Endothelial cell of umbilical vein (primary cell): ENCODE data around the gene FARP2. TPM values are rescaled to one million over a fixed set of nuclear protein-coding genes. Genes with fewer than 3 reads are reported as not detected.

Experiments
- BruUV-seq: library from RNA; stranded (reverse); fragments of 400-500 nt; replicated peaks from 2 replicates; lab custom pipeline; 2021; lab: Mats Ljungman, UMichigan
- CTCF ChIA-PET: fragments of 300-600, 350-600 bp; sonication (Branson Sonifier 250); formaldehyde crosslinking; loops from one replicate; lab custom pipeline; 2021; ENCODE audit warnings: antibody characterized with exemption, inconsistent platforms; lab: Charles Lee
- POLR2A ChIA-PET: fragments of 300-600, 350-600 bp; sonication (Branson Sonifier 250); formaldehyde crosslinking; loops from one replicate; lab custom pipeline; 2021; ENCODE audit warnings: antibody characterized with exemption, inconsistent platforms; lab: Charles Lee
- DNase-seq: peaks from one replicate; pipeline ENCODE4 v3.0.0-alpha.2; 2011; ENCODE audit warnings: low read depth, low spot score
- FAIRE-seq: peaks from 2 replicates; lab custom pipeline; 2011; peaks lifted over from hg19 to GRCh38; lab: Jason Lieb, UNC
- H2AFZ ChIP-seq: 2 replicates; pipeline ENCODE4 v1.6.0; 2012; ENCODE audit warnings: low read depth, low read length, control low read depth, inconsistent platforms
- H3K27ac ChIP-seq: 2 replicates; pipeline ENCODE4 v1.5.1; 2011; ENCODE audit warnings: low read depth, mild to moderate bottlenecking, control low read depth, low read length, moderate library complexity; ENCODE audit not compliant: insufficient read depth
- H3K27me3 ChIP-seq, 2 experiments: 2 replicates each; pipeline versions ENCODE4 v1.6.0 to v1.6.1; 2011; ENCODE audit warnings: low read length in 2 of 2, mixed read lengths in 1 of 2; ENCODE audit not compliant: control insufficient read depth in 2 of 2, insufficient read depth in 2 of 2
- H3K36me3 ChIP-seq, 2 experiments: 2 replicates in 1 of 2; 3 replicates in 1 of 2; pipeline ENCODE4 v1.5.1; 2011; ENCODE audit warnings: low read length in 2 of 2, mild to moderate bottlenecking in 1 of 2, moderate library complexity in 1 of 2; ENCODE audit not compliant: control insufficient read depth in 2 of 2, insufficient read depth in 2 of 2; ENCODE audit errors: extremely low read depth in 1 of 2
- H3K4me1 ChIP-seq: 3 replicates; pipeline ENCODE4 v1.5.1; 2011; ENCODE audit warnings: mild to moderate bottlenecking, low read length; ENCODE audit not compliant: control insufficient read depth, insufficient read depth; ENCODE audit errors: extremely low read depth
- H3K4me2 ChIP-seq: 2 replicates; pipeline ENCODE4 v1.6.1; 2011; ENCODE audit warnings: low read length, control low read depth, mixed read lengths; ENCODE audit not compliant: insufficient read depth
- H3K4me3 ChIP-seq, 3 experiments: fragments of 200-600 bp in 1 of 3; sonication (generic), shearing (Covaris generic) in 1 of 3; replicated peaks in 1 of 3; 2 replicates each; pipeline ENCODE4 v1.5.1; 2011 to 2016; ENCODE audit warnings: control low read depth in 3 of 3, low read length in 3 of 3, mild to moderate bottlenecking in 2 of 3, inconsistent platforms in 1 of 3, low read depth in 1 of 3, moderate library complexity in 1 of 3; ENCODE audit not compliant: insufficient read depth in 1 of 3
- H3K79me2 ChIP-seq: 2 replicates; pipeline ENCODE4 v1.6.0; 2012; ENCODE audit warnings: low read length, inconsistent platforms; ENCODE audit not compliant: control insufficient read depth, insufficient read depth
- H3K9ac ChIP-seq: replicated peaks from 2 replicates; pipeline ENCODE3; 2011; ENCODE audit warnings: low read length, control low read depth; ENCODE audit not compliant: insufficient read depth; ENCODE audit errors: extremely low read depth
- H3K9me1 ChIP-seq: replicated peaks from 3 replicates; pipeline ENCODE4 v1.6.0; 2011; ENCODE audit warnings: mild to moderate bottlenecking, low read length; ENCODE audit not compliant: control insufficient read depth, insufficient read depth; ENCODE audit errors: extremely low read depth
- H3K9me3 ChIP-seq: replicated peaks from 2 replicates; pipeline ENCODE4 v1.5.1; 2012; ENCODE audit warnings: low read length, inconsistent platforms; ENCODE audit not compliant: control insufficient read depth, insufficient read depth
- H4K20me1 ChIP-seq: replicated peaks from 2 replicates; pipeline ENCODE3; 2011; ENCODE audit warnings: mild to moderate bottlenecking, low read length; ENCODE audit not compliant: control insufficient read depth, insufficient read depth; ENCODE audit errors: extremely low read depth
- EZH2 ChIP-seq: IDR thresholded peaks from 2 replicates; pipeline ENCODE4 v1.6.1; 2012; ENCODE audit warnings: borderline replicate concordance, low read depth, mild to moderate bottlenecking, moderate library complexity, low read length, inconsistent platforms; ENCODE audit not compliant: severe bottlenecking
- FOS ChIP-seq: IDR thresholded peaks from 2 replicates; pipeline ENCODE4 v1.6.1; 2011; ENCODE audit warnings: mild to moderate bottlenecking, low read length, moderate library complexity, borderline replicate concordance; ENCODE audit not compliant: insufficient read depth
- GATA2 ChIP-seq: IDR thresholded peaks from 2 replicates; pipeline ENCODE4 v1.7.0; 2011; ENCODE audit warnings: low read depth, mild to moderate bottlenecking, moderate library complexity, mixed read lengths, low read length; ENCODE audit not compliant: insufficient read length, insufficient read depth
- JUN ChIP-seq: IDR thresholded peaks from 2 replicates; pipeline ENCODE4 v1.6.1; 2011; ENCODE audit warnings: borderline replicate concordance, low read depth; ENCODE audit not compliant: insufficient read length, insufficient read depth
- MYC ChIP-seq: IDR thresholded peaks from one replicate; pipeline ENCODE4 v1.6.1; 2011; ENCODE audit warnings: mild to moderate bottlenecking, low read depth, low read length
- POLR2A ChIP-seq: IDR thresholded peaks from 2 replicates; pipeline ENCODE4 v1.6.1; 2012; ENCODE audit warnings: low read depth, mild to moderate bottlenecking, control low read depth, low read length
- POLR2AphosphoS5 ChIP-seq: IDR thresholded peaks from 2 replicates; pipeline ENCODE4 v1.6.1; 2012; ENCODE audit warnings: low read depth, mild to moderate bottlenecking, control low read depth, low read length, moderate library complexity; ENCODE audit not compliant: insufficient read depth
- dilution Hi-C: fragments of 300-500 bp; cut with MboI; formaldehyde crosslinking; loops from one replicate; pipeline ENCODE4 v1.15.0; 2019; ENCODE audit warnings: low sequenced_read_pairs; ENCODE audit not compliant: extremely low pct_ligation_motif_present
- intact Hi-C: fragments of 100-400 bp; cut with micrococcal nuclease; formaldehyde crosslinking; loops from one replicate; pipeline ENCODE4 v1.10.0; 2022
- polyA plus RNA-seq, 4 experiments: library from polyadenylated mRNA; depleted of rRNA in 3 of 4; stranded (reverse) in 3 of 4; unstranded in 1 of 4; fragments of >200 nt; gene quantifications; 2 replicates each; pipeline versions ENCODE4 v1.2.1 to v1.2.3, GENCODE V29; 2011 to 2012; ENCODE audit warnings: missing spikeins in 1 of 4
- total RNA-seq: library from RNA; stranded (reverse); gene quantifications from 2 replicates; pipeline ENCODE4 v1.2.3, GENCODE V29; 2021
- TF ChIP-seq, protein P1 (sequence below), 2 donors: IDR thresholded peaks; 1 replicate in 1 of 2; 2 replicates in 1 of 2; pipeline ENCODE4 v1.5.1; 2011; ENCODE audit warnings: low read length in 2 of 2, mild to moderate bottlenecking in 2 of 2, moderate library complexity in 2 of 2, control low read depth in 1 of 2, inconsistent platforms in 1 of 2, low read depth in 1 of 2; ENCODE audit not compliant: insufficient read depth in 1 of 2; ENCODE audit errors: extremely low read depth in 1 of 2
- TF ChIP-seq, protein P2 (sequence below): IDR thresholded peaks from 2 replicates; pipeline ENCODE4 v1.6.1; 2011; ENCODE audit not compliant: insufficient read depth, insufficient read length

The FARP2 gene
- total and polyA plus RNA-seq, 2 donors (not counting 3 experiments of a cell fraction or from before 2014, with no cell fraction given): 15.3 to 45.3 TPM

- dilution Hi-C loops (no loop called here), intact Hi-C loops (no loop called here)
- H3K9me3 ChIP-seq: no peaks in the 10 kb centered on the region
- no peaks in the 10 kb centered on the region for H3K9me1 ChIP-seq
- no peak overlapping the region for H2AFZ ChIP-seq
- no TSS peak for BruUV-seq
- ChIA-PET CTCF (interaction anchor here (1.2 kb wide), 1 partner anchor 17 kb away, joined by 3 read pairs; no protein-coding TSS in a partner anchor), POLR2A (interaction anchor here (0.7 kb wide), 1 partner anchor 9 kb away, joined by 3 read pairs; no protein-coding TSS in a partner anchor)
- no peaks in the 10 kb centered on the region for H3K27me3 ChIP-seq
- no peak for TF ChIP-seq GATA2
- TF ChIP-seq, protein P1, sequence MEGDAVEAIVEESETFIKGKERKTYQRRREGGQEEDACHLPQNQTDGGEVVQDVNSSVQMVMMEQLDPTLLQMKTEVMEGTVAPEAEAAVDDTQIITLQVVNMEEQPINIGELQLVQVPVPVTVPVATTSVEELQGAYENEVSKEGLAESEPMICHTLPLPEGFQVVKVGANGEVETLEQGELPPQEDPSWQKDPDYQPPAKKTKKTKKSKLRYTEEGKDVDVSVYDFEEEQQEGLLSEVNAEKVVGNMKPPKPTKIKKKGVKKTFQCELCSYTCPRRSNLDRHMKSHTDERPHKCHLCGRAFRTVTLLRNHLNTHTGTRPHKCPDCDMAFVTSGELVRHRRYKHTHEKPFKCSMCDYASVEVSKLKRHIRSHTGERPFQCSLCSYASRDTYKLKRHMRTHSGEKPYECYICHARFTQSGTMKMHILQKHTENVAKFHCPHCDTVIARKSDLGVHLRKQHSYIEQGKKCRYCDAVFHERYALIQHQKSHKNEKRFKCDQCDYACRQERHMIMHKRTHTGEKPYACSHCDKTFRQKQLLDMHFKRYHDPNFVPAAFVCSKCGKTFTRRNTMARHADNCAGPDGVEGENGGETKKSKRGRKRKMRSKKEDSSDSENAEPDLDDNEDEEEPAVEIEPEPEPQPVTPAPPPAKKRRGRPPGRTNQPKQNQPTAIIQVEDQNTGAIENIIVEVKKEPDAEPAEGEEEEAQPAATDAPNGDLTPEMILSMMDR (IDR thresholded peaks at IDR 0.05; ENCODE audit: extremely low read depth in 1 of 2, insufficient read depth in 1 of 2, low read depth in 1 of 2, low read length in 2 of 2): no peak
- TF ChIP-seq EZH2: no peak
- H3K4me2 ChIP-seq: no peak overlapping the region
- no peaks in the 10 kb centered on the region for H3K36me3 ChIP-seq
- H4K20me1 ChIP-seq: no peaks in the 10 kb centered on the region
- H3K9ac ChIP-seq: no peak overlapping the region
- no peak overlapping the region for H3K27ac ChIP-seq
- no peak for FAIRE-seq
- no peak overlapping the region for H3K4me3 ChIP-seq
- no peak for DNase-seq
- H3K79me2 ChIP-seq: no peaks in the 10 kb centered on the region
- H3K4me1 ChIP-seq: no peaks in the 10 kb centered on the region
These were observed 125.6 kb downstream of the FARP2 start for GRCh38 chr2:241481687-241482086.

DNA sequence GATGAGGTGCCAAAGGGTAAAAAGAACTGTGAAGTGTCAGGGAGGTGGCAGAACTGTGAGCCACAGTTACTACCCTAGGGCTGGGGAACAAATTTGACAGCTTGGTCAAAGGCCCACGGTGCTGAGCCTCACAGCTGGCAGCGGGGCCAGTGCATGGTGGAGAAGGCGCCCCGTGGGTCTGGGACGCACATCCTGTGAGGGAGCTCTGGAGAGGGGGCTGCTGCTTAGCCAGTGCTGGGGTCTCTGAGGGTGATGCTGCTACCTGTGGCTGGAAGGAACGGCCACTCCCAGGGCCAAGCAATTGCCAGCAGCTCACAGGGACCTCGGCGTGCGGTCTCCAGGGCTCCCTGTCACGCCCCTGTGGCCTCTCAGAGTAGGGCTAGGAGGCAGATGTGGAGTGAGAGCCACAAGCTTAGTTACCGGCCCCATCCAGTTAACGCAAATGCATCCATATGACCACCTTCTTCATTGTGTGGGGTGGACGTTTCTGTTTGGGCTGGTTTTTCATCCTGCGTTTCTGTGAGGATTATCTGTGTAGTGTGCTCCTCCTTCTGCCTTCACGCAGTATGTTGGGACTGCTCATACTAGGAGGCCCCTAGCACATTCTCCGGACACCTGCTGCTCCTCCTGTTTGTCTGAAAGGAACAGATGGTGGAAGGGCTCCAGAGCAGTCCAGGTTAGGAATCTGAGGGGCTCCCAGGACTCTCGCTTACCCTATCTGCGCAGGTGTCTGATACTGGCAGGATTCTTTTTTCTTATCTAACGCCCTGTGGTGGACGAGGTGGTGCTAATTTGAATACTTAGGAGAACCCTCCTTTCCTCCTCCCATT, 126.3 kb downstream of the FARP2 start:
- Histone ChIP-seq H4K20me1 (no peaks in the 10 kb centered on the region), H3K9me1 (no peaks in the 10 kb centered on the region), H2AFZ (no peak overlapping the region), H3K27me3 (no peaks in the 10 kb centered on the region), H3K9me3 (no peaks in the 10 kb centered on the region), H3K36me3 (no peaks in the 10 kb centered on the region), H3K4me1 (no peaks in the 10 kb centered on the region), H3K9ac (no peak overlapping the region), H3K4me3 (no peak overlapping the region), H3K4me2 (no peak overlapping the region), H3K27ac (no peak overlapping the region), H3K79me2 (no peaks in the 10 kb centered on the region)
- ChIA-PET POLR2A (no interaction called here), CTCF (interaction anchor here (1.2 kb wide), 1 partner anchor 17 kb away, joined by 3 read pairs; no protein-coding TSS in a partner anchor)
- no TSS peak for BruUV-seq
- DNase-seq (no peak), FAIRE-seq (no peak)
- no peak for TF ChIP-seq GATA2
- TF ChIP-seq, protein P2, sequence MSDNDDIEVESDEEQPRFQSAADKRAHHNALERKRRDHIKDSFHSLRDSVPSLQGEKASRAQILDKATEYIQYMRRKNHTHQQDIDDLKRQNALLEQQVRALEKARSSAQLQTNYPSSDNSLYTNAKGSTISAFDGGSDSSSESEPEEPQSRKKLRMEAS: no peak
- no peak for TF ChIP-seq MYC
- TF ChIP-seq, protein P1 (IDR thresholded peaks at IDR 0.05; ENCODE audit: extremely low read depth in 1 of 2, insufficient read depth in 1 of 2, low read depth in 1 of 2, low read length in 2 of 2): no peak
- no peak for TF ChIP-seq POLR2A
- TF ChIP-seq JUN: no peak
- no peak for TF ChIP-seq POLR2AphosphoS5
- no peak for TF ChIP-seq EZH2
- no peak for TF ChIP-seq FOS
- dilution Hi-C loops: no loop called here
- intact Hi-C loops: no loop called here
